ENCODE data around the gene CASK.

Gene CASK

GRCh38 chrX:41906515-41907187, 16.7 kb downstream of the CASK start:
- no peak for DNase-seq

GRCh38 chrX:41903544-41903943, 19.8 kb downstream of the CASK start:
- no peak for DNase-seq

GRCh38 chrX:41900321-41900720, 23.0 kb downstream of the CASK start:
- no peak for DNase-seq

- DNase-seq, result no peak
Observed at GRCh38 chrX:41895826-41896225, 27.5 kb downstream of the CASK start.

GRCh38 chrX:41890026-41890423, 33.3 kb downstream of the CASK start:
- DNase-seq, result no peak

- DNase-seq, result no peak
Observed at GRCh38 chrX:41889317-41890025, 33.9 kb downstream of the CASK start.

- DNase-seq, result no peak
Observed at GRCh38 chrX:41887691-41888090, 35.7 kb downstream of the CASK start.

- DNase-seq, result no peak
Observed at GRCh38 chrX:41885724-41886123, 37.6 kb downstream of the CASK start.

- DNase-seq, result no peak
Observed at GRCh38 chrX:41881166-41881565, 42.2 kb downstream of the CASK start.

- DNase-seq, result no peak
Observed at GRCh38 chrX:41877167-41877566, 46.2 kb downstream of the CASK start.

GRCh38 chrX:41875142-41875541, 48.2 kb downstream of the CASK start:
- no peak for DNase-seq

- no peak for DNase-seq
Observed at GRCh38 chrX:41870719-41871151, 52.6 kb downstream of the CASK start.

GRCh38 chrX:41868392-41868977, 54.9 kb downstream of the CASK start:
- DNase-seq, result no peak

GRCh38 chrX:41863343-41864203, 59.8 kb downstream of the CASK start:
- DNase-seq, result no peak

GRCh38 chrX:41862562-41863184, 60.7 kb downstream of the CASK start:
- no peak for DNase-seq

GRCh38 chrX:41858161-41858775, 65.1 kb downstream of the CASK start:
- no peak for DNase-seq

- DNase-seq, result no peak
Observed at GRCh38 chrX:41857670-41858069, 65.7 kb downstream of the CASK start.

- DNase-seq, result no peak
Observed at GRCh38 chrX:41846714-41847113, 76.6 kb downstream of the CASK start.

GRCh38 chrX:41837270-41837944, 85.9 kb downstream of the CASK start:
- no peak for DNase-seq

GRCh38 chrX:41828826-41829225, 94.5 kb downstream of the CASK start:
- no peak for DNase-seq

- DNase-seq, result no peak
Observed at GRCh38 chrX:41827886-41828285, 95.5 kb downstream of the CASK start.

GRCh38 chrX:41825796-41826195, 97.6 kb downstream of the CASK start:
- no peak for DNase-seq

Data from NCI-H1436 (cell line).